ENCODE measurements around the gene POLE2.
"Not testable (repeated sequence)": the region's sequence is repeated elsewhere in the genome, so short reads cannot be mapped to it uniquely, and the experiment has no call there.

POLE2 gene

GRCh38 chr14:49659526-49660455, 28.2 kb downstream of the POLE2 start:
- no peak for DNase-seq

DNA sequence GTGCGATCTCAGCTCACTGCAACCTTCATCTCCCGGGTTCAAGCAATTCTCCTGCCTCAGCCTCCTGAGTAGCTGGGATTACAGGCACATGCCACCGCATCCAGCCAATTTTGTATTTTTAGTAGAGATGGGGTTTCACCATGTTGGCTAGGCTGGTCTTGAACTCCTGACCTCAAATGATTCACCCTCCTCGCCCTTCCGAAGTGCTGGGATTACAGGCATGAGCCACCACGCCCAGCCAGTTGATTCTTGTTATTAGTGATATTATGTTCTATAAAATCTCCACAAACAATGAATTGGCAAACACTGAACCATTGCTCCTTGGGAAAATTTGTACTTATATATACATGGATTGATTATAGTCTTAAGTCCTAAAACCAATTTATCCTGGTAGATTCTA, 30.5 kb downstream of the POLE2 start:
- not testable (repeated sequence) for DNase-seq

- DNase-seq = no peak
Observed at GRCh38 chr14:49654511-49654910, 33.5 kb downstream of the POLE2 start.

DNA sequence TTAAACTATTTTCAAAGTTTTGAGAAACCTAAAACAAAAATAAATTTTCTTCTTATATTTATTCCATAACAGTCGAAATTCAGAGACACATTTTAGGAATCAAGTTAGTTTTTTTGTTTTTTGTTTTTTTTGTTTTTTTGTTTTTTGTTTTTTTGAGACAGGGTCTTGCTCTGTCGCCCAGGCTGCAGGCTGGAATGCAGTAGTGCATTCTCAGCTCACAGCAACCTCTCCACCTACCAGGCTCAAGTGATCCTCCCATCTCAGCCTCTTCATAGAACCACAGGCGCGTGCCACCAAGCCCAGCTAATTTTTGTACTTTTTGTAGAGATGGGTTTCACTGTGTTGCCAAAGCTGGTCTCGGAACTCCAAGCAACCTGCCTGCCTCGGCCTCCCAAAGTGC, 34.5 kb downstream of the POLE2 start:
- DNase-seq = no peak

- no peak for DNase-seq
Observed at GRCh38 chr14:49642163-49642562, 45.9 kb downstream of the POLE2 start.

GRCh38 chr14:49641697-49642129, 46.3 kb downstream of the POLE2 start:
- DNase-seq = no peak

GRCh38 chr14:49640540-49641417, 47.2 kb downstream of the POLE2 start:
- DNase-seq = no peak

DNA sequence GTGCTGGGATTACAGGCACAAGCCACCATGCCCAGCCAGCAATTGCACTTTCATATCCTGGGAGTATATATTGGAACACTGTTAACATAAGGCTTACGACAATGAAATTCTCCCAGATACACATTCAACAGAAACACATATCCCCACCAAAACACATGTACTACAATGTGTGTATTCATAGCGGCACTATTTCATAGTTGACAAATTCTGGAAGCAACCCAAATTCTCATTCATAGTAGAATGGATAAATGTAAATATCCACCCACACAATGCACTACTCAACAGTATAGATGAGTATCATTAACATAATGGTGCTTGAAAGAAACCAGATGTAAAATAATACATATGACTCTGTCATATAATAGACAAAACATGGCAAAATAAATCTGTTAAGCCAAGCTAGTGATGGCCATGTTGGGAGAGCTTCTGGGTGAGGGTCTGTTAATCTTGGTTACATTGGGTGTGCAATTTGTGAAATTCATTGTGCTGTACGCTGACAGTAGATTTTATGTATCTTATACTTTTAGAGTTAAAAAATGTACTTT, 50.4 kb downstream of the POLE2 start:
- no peak for DNase-seq

DNA sequence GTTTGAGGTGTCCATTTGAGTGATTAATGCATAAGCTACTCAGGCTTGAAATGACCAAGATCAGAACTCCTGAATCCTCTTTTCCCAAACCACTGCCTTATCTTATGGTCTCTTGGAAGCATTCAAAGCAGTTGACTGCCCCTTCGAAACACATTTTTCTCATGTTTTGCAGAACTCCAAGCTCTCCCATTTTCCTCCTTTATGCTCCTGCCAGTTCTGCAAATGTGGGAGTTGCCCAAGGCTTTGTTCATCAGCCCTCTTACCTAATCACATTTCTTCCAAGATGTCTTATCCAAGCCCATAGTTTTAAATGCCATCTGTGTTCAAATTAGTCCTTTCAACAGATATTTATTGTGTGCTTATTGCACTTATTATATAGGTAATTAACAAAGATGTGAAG, 51.1 kb downstream of the POLE2 start:
- no peak for DNase-seq

DNA sequence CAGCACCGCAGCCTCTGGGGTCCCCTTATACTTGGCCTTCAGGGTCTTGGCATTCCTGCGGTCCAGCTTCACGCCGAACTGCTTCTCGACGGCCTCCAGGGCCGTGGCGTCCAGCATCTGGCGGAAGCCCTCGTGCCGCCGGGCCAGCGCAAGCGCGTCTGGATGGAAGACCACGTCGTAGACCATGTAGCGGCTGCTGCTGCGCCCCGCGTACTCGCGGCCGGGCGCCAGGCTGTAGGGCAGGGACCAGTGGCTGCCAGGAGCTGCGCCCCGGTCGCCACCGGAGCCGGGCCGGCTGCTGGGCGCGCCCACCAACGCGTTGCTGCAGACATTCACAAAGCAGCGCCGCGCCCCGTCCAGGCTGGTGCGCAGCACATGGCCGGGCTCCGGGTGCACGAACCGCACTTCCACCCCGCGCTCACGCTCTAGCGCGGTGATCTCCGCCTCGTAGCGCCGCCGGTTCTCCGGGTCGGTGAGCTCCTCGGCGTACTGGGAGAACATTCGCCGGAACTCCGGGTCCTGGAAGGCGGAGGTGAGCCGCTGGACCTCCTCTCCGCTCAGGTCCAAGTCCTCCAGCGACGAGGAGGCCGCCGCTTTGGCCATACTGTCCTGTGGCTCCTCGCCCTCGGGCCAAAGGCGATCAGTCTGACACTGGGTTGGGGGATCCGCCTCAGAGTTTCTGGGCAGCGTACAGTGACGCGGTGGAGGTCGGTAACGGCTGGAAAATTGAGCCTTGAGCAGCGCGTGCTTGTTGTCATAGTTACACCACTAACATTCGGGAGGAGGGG, 53.3 kb downstream of the POLE2 start, which contains the start of gene DNAAF2:
Gene DNAAF2 (minus strand): TSS at position 698 of the 788 bp plus-strand sequence. CDS start 95 bp downstream, at position 603.
- DNase-seq = peak; percentile 63

DNA sequence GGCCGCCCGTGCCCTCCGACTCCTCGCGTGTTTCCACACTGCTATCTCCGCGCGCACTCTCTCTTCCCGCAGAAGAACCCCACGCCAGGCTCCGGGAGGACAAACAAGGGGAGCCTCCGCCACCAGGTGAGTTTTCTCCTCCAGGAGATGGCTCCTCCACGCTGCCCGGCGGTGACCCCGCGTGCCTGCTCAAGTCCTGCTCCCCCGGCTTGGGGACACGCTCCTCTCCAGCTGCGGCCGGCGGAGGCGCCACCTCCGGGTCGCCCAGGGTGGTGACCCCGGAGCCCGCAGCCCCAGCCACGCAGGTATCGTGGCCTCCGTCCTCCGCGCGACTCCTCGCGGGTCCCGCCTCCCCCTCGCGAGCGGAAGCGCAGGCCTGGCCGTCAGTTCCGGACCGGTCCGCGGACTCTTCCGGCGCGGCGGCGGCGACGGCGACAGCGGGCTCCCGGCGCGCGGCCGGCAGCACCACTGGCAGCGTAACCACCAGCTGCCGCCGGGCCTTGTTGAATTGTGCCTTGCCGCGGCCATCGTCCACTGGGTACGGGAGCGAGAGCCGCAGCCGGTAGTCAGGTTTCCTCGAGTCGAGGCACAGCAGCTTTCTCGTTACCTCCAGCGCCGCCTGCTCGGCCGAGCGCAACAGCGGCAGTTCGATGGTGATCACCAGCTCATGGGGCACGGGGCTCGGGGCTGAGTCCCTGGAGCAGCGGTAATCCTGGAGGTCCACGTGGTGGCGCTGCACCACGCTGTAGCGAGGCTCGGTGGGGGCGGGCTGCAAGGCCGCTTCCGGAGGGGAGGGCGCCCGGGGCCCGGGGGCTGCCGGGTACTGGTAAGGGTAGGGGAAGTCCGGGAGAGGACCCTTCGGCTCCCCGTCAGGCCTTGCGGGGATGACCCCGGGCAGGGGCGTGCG, 54.1 kb downstream of the POLE2 start:
- DNase-seq = peak; percentile 96

- no peak for DNase-seq
Observed at GRCh38 chr14:49623941-49624839, 63.8 kb downstream of the POLE2 start.

- no peak for DNase-seq
Observed at GRCh38 chr14:49623387-49623786, 64.6 kb downstream of the POLE2 start.

DNA sequence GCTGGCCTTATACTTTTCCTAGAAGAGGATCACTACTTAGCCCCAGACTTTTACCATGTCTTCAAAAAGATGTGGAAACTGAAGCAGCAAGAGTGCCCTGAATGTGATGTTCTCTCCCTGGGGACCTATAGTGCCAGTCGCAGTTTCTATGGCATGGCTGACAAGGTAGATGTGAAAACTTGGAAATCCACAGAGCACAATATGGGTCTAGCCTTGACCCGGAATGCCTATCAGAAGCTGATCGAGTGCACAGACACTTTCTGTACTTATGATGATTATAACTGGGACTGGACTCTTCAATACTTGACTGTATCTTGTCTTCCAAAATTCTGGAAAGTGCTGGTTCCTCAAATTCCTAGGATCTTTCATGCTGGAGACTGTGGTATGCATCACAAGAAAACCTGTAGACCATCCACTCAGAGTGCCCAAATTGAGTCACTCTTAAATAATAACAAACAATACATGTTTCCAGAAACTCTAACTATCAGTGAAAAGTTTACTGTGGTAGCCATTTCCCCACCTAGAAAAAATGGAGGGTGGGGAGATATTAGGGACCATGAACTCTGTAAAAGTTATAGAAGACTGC, 65.9 kb downstream of the POLE2 start:
- no peak for DNase-seq

DNA sequence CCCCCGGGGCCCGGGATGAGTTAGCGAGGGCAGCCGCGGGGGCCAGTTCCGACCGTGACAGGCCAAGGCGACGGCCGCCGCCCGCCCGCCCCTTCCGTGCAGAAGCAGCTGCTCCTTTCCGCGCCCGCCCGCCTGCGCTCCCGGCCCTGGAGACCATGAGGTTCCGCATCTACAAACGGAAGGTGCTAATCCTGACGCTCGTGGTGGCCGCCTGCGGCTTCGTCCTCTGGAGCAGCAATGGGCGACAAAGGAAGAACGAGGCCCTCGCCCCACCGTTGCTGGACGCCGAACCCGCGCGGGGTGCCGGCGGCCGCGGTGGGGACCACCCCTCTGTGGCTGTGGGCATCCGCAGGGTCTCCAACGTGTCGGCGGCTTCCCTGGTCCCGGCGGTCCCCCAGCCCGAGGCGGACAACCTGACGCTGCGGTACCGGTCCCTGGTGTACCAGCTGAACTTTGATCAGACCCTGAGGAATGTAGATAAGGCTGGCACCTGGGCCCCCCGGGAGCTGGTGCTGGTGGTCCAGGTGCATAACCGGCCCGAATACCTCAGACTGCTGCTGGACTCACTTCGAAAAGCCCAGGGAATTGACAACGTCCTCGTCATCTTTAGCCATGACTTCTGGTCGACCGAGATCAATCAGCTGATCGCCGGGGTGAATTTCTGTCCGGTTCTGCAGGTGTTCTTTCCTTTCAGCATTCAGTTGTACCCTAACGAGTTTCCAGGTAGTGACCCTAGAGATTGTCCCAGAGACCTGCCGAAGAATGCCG, 66.7 kb downstream of the POLE2 start:
- DNase-seq = peak; percentile 63

DNA sequence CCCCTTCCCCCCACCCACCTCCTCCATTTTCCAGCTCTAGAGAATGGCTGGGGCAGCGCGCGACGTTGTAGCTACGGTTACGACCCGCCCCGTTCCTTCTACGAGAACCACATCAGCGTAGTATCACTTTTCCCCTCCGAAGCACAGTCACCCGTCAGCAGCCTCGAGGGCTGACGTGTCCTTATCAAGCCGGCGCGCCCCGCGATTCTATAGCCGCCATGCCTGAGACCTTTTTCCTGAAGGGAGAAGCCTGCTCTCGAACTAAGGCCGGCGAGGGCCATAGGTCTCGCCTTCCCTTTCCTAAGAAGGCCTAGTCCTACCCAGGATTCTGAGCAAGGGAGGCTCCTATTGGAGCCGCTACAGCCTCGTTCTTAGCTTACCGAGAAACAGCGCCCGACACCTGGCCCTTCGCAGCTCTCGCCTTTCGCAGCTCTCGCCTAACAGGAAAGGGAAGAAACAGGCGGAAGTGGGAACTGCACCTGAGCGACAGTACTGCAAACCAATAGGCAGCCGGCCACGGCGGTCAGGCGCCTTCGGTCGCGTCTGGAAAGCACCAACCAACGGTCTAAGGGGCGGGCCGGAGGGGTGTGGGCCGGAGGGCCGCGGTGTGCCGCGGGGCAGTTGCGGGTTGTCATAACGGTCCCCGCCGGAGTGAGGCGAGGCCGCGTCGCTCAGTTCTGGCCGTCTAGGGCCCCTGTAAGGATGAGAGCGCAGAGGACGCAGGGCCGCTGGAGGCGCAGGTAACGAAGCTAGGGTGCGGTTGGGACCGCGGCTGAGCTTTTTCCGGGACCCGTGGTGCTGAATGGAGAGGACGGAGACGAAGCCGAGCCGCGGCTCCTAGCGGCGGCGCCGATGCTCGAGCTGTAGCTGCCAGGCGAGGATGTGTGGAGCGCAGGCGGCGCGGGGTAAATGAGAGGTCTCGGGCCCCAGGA, 67.6 kb downstream of the POLE2 start, which contains the start of the genes MGAT2 and RPL36AL:
Gene MGAT2 (plus strand): TSS at position 618 of the 932 bp plus-strand sequence. CDS start 470 bp downstream, outside the sequence.
Gene RPL36AL (minus strand): TSS at position 445 of the 932 bp plus-strand sequence. CDS start 1,522 bp downstream, outside the sequence.
- DNase-seq = peak; percentile 94

DNA sequence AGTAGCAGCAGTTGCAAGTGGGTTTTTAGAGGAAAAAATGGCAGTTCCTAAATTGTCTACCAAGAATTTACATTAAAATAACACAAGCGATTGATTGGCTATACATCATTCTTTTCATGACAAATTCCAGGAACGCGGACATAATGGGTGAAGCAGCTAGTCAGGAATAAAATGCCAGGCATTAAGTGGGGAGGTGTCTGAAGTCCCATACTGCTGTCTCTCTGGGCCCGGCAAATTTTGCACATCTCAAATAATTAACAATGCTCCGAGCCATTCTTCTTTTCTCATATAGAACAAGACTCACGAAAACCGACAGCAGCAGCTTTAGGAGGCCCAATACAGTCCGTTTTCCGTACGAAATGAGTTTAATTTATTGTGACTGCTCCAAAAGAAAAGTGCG, 68.3 kb downstream of the POLE2 start:
- DNase-seq = no peak

All from stimulated activated CD4-positive, alpha-beta T cell treated with anti-CD3 and anti-CD28 coated beads, Interleukin-4, amount 100 ng/mL, for 1 hour (primary cell).